Left kidney (tissue), 2 donors: ENCODE results near the gene YPEL3. TPM values are rescaled to one million over a fixed set of nuclear protein-coding genes. Genes with fewer than 3 reads are reported as not detected.

ENCODE experiments used
- DNase-seq: peaks from one replicate; pipeline ENCODE4 v3.0.0-alpha.2; 2013
- polyA plus RNA-seq: library from polyadenylated mRNA; unstranded; fragments of 120-200 nt; gene quantifications from one replicate; pipeline ENCODE4 v1.2.1, GENCODE V29; 2013; ENCODE audit not compliant: insufficient read length

Gene YPEL3
- polyA plus RNA-seq, 1 donor = 43.1 TPM

DNA sequence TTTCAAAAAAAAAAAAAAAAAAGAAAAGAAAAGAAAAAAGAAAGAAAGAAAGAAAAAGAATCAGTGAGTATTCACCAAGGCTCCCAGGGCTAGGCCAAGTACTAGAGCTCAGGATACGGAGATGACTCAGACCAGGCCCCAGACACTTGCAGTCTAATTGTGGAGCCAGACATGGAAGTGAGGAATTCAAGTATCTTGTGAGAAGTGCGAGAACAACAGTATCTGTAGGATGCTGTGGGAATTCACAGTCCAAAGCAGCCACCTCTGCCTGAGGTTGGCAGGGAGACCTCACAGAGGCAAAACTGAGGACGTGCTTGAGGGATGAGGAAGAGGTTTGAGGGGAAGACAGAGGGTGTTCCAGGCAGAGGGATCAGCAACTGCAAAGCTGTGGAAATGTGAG lies 44.5 kb downstream of the YPEL3 start:
- no peak for DNase-seq

DNA sequence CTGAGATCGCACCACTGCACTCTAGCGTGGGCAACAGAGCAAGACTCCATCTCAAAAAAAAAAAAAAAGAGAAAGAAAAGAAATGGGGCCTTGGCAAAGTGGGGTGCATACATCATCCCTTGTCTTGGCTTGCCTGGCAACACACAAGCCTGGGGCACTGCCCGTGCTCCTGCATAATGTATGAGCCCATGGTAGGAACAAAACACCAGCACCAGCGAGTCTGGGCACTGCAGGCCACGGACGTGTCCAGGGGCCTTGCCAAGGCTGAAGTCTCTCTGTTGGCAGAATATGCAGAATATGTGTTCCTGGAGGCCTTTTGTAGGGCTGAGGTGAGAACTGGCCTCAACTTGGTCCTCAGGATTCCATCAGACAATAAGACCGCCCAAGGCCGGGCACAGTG lies 46.1 kb downstream of the YPEL3 start:
- DNase-seq = no peak

DNA sequence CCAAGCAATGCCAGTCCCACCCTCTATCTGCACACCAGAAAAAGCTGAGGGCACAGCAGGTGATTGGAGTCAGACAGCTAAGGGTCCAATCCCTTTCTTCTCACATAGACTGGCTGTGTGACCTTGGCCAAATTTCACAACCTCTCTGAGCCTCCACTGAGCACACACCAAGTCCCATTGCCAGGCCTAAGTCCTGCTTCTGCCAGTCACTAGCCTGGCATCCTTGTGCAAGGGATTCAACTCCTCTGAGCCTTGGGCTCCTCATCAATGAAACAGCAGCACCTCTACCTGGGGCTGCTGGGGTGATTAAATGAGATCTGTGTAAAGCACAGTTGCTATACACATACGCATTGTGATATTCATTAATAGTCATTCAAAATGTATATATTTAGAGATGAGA lies 49.4 kb downstream of the YPEL3 start:
- no peak for DNase-seq

DNA sequence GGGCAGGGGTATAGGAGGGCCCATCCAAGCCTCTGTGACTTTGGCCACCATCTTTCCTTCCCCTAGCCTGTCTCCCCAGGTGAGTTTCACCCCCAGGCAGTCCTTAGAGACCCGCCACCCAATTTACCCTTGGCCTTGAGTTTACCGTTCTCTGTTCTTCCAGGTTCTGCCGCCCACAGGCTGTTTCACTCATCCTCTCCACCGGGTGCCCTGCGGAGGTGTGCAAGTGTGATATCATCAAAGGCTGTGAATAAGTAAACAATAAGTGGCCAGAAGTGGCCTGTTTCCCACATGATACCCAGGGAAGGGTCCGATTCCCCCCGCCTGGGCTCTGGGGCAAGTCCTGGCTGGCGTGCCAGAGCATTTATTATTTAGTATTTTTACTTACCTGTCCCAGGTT lies 49.8 kb downstream of the YPEL3 start:
- no peak for DNase-seq

Other genes starting within 250 kb of the YPEL3 start
- 79.4 TPM for gene CDIPT, start 233.0 kb downstream of the YPEL3 start, polyA plus RNA-seq
- 8.2 TPM for gene SEZ6L2, start 196.7 kb downstream of the YPEL3 start, polyA plus RNA-seq
- gene ASPHD1, start 195.7 kb downstream of the YPEL3 start, polyA plus RNA-seq = 0.86 TPM
- 23.9 TPM for gene KCTD13, start 170.0 kb downstream of the YPEL3 start, polyA plus RNA-seq
- gene TMEM219, start 134.1 kb downstream of the YPEL3 start, polyA plus RNA-seq = 93.1 TPM
- 45.3 TPM for gene TAOK2, start 122.3 kb downstream of the YPEL3 start, polyA plus RNA-seq
- gene HIRIP3, start 100.6 kb downstream of the YPEL3 start, polyA plus RNA-seq = 17.0 TPM
- gene INO80E, start 100.0 kb downstream of the YPEL3 start, polyA plus RNA-seq = 46.2 TPM
- gene DOC2A, start 85.2 kb downstream of the YPEL3 start, polyA plus RNA-seq = 3.0 TPM
- not detected for gene C16orf92, start 73.0 kb downstream of the YPEL3 start, polyA plus RNA-seq
- gene TLCD3B, start 64.9 kb downstream of the YPEL3 start, polyA plus RNA-seq = 1.2 TPM
- gene ALDOA, start 30.5 kb downstream of the YPEL3 start, polyA plus RNA-seq = 449 TPM
- gene PPP4C, start 20.2 kb downstream of the YPEL3 start, polyA plus RNA-seq = 82.7 TPM
- gene TBX6, start 4.3 kb downstream of the YPEL3 start, polyA plus RNA-seq = 1.1 TPM
- gene GDPD3, start 17.3 kb upstream of the YPEL3 start, polyA plus RNA-seq = 13.6 TPM
- gene MAPK3, start 27.0 kb upstream of the YPEL3 start, polyA plus RNA-seq = 73.6 TPM
- 7.3 TPM for gene CORO1A, start 87.4 kb upstream of the YPEL3 start, polyA plus RNA-seq
- 23.4 TPM for gene BOLA2B, start 97.5 kb upstream of the YPEL3 start, polyA plus RNA-seq
- gene SLX1A, start 97.7 kb upstream of the YPEL3 start, polyA plus RNA-seq = 30.7 TPM
- gene SULT1A3, start 103.0 kb upstream of the YPEL3 start, polyA plus RNA-seq = 15.8 TPM
- 27.9 TPM for gene NPIPB13, start 152.3 kb upstream of the YPEL3 start, polyA plus RNA-seq